Measurements from ENCODE around the gene MYO10.

Gene MYO10

GRCh38 chr5:16809395-16810207 is 126.5 kb downstream of the MYO10 start:
- Histone ChIP-seq H3K4me1 (ENCODE audit: control insufficient read depth in 1 of 2, insufficient read depth in 1 of 2, low read depth in 1 of 2, low read length in 1 of 2) (no peaks in the 10 kb centered on the region), H3K4me3 (ENCODE audit: low read depth in 1 of 2, low read length in 1 of 2) (no peak overlapping the region), H3K27ac (no peak overlapping the region), H3K27me3 (peaks cover 10% of the 10 kb centered on the region), H3K36me3 (no peaks in the 10 kb centered on the region), H3K9me3 (no peaks in the 10 kb centered on the region)
- no peak for TF ChIP-seq CTCF (IDR thresholded peaks at IDR 0.05)

GRCh38 chr5:16809010-16809394 is 127.1 kb downstream of the MYO10 start:
- Histone ChIP-seq H3K27me3 (peaks cover 10% of the 10 kb centered on the region), H3K9me3 (no peaks in the 10 kb centered on the region), H3K36me3 (no peaks in the 10 kb centered on the region), H3K27ac (no peak overlapping the region), H3K4me1 (ENCODE audit: control insufficient read depth in 1 of 2, insufficient read depth in 1 of 2, low read depth in 1 of 2, low read length in 1 of 2) (no peaks in the 10 kb centered on the region), H3K4me3 (ENCODE audit: low read depth in 1 of 2, low read length in 1 of 2) (no peak overlapping the region)
- no peak for TF ChIP-seq CTCF (IDR thresholded peaks at IDR 0.05)

- no peak for TF ChIP-seq CTCF (IDR thresholded peaks at IDR 0.05)
- H3K36me3 ChIP-seq, result no peaks in the 10 kb centered on the region
- no peaks in the 10 kb centered on the region for H3K9me3 ChIP-seq
- H3K27ac ChIP-seq, result no peak overlapping the region
- no peaks in the 10 kb centered on the region for H3K4me1 ChIP-seq (ENCODE audit: control insufficient read depth in 1 of 2, insufficient read depth in 1 of 2, low read depth in 1 of 2, low read length in 1 of 2)
- H3K27me3 ChIP-seq, result peaks cover 10% of the 10 kb centered on the region
- H3K4me3 ChIP-seq (ENCODE audit: low read depth in 1 of 2, low read length in 1 of 2), result no peak overlapping the region
Measured at GRCh38 chr5:16808021-16808420, 128.1 kb downstream of the MYO10 start.

- Histone ChIP-seq H3K27me3 (peaks cover 10% of the 10 kb centered on the region), H3K27ac (no peak overlapping the region), H3K9me3 (no peaks in the 10 kb centered on the region), H3K4me1 (ENCODE audit: control insufficient read depth in 1 of 2, insufficient read depth in 1 of 2, low read depth in 1 of 2, low read length in 1 of 2) (no peaks in the 10 kb centered on the region), H3K36me3 (no peaks in the 10 kb centered on the region), H3K4me3 (ENCODE audit: low read depth in 1 of 2, low read length in 1 of 2) (no peak overlapping the region)
- TF ChIP-seq CTCF (IDR thresholded peaks at IDR 0.05), result no peak
Measured at GRCh38 chr5:16807547-16807864, 128.6 kb downstream of the MYO10 start.

GRCh38 chr5:16806711-16807546 is 129.2 kb downstream of the MYO10 start:
- Histone ChIP-seq H3K27me3 (peaks cover 10% of the 10 kb centered on the region), H3K27ac (no peak overlapping the region), H3K36me3 (no peaks in the 10 kb centered on the region), H3K9me3 (no peaks in the 10 kb centered on the region), H3K4me1 (ENCODE audit: control insufficient read depth in 1 of 2, insufficient read depth in 1 of 2, low read depth in 1 of 2, low read length in 1 of 2) (no peaks in the 10 kb centered on the region), H3K4me3 (ENCODE audit: low read depth in 1 of 2, low read length in 1 of 2) (no peak overlapping the region)
- TF ChIP-seq CTCF (IDR thresholded peaks at IDR 0.05), result no peak

Measured in neutrophil (primary cell).